GM20431 (cell line): ENCODE results near the gene UPK3BL2.
"Not testable (repeated sequence)": the region's sequence is repeated elsewhere in the genome, so short reads cannot be mapped to it uniquely, and the experiment has no call there.

Experiments used
- in situ Hi-C: fragments of 300-500 bp; cut with MseI, MboI; formaldehyde crosslinking; loops from one replicate; pipeline ENCODE4 v1.15.0; 2020; ENCODE audit warnings: low sequenced_read_pairs; ENCODE audit not compliant: unreplicated experiment

The UPK3BL2 gene, protein sequence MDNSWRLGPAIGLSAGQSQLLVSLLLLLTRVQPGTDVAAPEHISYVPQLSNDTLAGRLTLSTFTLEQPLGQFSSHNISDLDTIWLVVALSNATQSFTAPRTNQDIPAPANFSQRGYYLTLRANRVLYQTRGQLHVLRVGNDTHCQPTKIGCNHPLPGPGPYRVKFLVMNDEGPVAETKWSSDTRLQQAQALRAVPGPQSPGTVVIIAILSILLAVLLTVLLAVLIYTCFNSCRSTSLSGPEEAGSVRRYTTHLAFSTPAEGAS

DNA sequence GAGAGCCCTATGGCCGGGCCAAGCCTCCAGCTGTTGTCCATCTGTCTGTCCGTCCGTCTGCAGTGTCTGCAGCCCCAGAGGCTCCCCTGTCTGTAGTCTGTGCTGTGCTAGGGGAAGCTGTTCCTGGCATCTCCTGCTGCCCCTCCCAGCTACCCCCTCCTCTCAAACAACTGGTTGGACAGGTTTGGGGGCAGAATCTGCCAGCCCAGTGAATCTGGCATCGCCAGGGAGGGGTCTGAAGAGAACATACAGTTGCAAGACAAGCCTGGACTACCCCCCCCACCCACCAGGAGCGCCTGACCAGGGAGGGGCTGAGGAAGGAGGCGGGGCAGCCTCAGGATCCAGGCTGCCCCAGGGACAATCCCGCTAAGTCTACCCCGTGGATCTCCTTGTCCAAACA is at the start of gene UPK3BL2:
Gene UPK3BL2 (minus strand): TSS at position 101 of the 400 bp plus-strand sequence. CDS start 60 bp downstream, at position 41.
- in situ Hi-C loops = not testable (repeated sequence)

DNA sequence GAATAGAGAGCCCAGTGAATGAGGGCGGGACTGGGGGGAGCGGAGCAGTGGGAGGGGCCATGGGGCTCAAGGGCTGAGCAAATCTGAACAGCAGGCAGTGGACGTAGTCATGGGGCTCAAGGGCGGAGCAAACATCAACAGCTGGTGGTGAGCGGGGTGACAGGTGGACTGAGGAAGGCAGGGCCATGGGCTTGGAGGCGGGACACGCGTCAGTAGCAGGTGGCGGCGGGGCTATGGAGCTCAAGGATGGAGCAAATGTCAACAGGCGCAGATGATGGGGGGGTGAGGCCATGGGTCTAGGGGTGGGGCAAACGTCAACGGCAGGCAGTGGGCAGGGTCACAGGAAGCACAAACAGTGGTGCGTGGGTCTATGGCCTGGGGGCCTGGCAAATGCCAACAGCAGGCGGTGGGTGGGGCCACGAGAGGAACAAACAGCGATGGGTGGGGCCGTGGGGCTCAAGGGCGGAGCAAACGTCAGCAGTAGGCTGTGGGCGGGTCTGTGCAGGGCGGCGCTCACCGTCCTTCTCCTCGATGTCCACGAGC is 49.1 kb upstream of the UPK3BL2 start:
- in situ Hi-C loops = not testable (repeated sequence)

DNA sequence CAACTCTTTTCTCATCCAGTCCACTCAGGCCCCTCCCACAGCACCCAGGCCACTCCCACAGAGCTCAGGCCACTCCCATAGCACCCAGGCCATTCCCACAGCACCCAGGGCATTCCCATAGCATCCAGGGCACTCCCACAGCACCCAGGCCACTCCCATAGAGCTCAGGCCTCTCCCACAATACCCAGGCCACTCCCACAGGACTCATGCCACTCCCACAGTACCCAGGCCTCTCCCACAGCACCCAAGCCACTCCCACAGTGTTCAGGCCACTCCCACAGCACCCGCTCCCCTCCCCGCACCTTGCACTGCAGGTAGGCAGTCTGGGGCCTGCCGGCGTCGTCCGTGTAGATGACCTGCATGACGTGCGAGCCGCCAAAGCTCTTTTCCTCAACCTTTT is 46.4 kb upstream of the UPK3BL2 start:
- in situ Hi-C loops = not testable (repeated sequence)

DNA sequence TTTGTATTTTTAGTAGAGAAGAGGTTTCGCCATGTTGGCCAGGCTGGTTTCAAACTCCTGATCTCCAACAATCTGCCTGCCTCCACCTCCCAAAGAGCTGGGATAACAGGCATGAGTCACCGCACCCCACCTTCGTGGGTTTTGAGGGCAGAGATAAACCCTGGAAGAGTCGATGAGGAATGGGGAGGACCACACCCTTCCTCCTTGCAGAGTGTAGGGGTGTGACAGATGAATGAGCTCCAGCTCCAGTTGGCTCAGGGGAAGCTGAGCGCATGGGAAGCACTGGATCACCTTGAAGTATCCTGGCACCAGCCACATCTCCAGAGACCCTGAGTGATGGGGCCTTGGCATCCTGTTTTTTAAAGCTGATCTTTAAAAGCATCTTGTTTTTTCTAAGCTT is 40.0 kb upstream of the UPK3BL2 start:
- in situ Hi-C loops = not testable (repeated sequence)

DNA sequence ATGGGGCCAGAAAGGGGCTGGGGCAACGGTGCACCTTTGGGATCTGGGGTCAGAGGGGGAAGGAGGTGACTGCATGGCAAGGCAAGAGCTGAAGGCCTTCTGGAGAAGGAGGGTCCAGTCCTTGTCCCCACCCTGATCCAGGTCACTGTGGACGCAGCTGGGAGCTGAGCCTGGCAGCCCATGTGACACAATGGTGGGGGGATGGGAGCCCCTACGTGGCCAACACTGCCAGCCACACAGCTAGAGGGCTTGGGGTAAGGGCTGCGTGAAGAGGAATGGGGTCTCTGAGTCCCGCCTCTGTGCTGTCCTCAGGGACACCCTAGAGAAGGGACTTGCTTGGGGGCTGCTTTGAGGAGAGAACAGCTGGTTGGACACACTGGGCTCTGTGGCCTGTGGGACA is 38.2 kb upstream of the UPK3BL2 start:
- in situ Hi-C loops = not testable (repeated sequence)

DNA sequence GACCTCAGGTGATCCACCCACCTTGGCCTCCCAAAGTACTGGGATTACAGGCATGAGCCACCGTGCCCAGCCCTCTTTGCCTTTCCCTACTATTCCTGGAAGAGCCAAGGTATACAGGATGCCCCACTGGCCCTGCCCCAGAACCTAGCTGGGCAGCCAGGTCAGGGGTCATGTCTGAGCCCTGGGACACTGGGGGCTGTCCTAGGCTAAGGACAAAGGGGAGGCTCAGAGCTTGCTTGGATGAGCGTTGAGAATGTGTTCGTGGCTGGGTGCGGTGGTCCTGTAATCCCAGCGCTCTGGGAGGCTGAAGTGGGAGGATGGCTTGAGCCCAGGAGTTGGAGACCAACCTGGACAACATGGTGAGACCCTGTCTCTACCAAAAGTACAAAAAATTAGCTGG is 35.0 kb upstream of the UPK3BL2 start:
- in situ Hi-C loops = not testable (repeated sequence)

DNA sequence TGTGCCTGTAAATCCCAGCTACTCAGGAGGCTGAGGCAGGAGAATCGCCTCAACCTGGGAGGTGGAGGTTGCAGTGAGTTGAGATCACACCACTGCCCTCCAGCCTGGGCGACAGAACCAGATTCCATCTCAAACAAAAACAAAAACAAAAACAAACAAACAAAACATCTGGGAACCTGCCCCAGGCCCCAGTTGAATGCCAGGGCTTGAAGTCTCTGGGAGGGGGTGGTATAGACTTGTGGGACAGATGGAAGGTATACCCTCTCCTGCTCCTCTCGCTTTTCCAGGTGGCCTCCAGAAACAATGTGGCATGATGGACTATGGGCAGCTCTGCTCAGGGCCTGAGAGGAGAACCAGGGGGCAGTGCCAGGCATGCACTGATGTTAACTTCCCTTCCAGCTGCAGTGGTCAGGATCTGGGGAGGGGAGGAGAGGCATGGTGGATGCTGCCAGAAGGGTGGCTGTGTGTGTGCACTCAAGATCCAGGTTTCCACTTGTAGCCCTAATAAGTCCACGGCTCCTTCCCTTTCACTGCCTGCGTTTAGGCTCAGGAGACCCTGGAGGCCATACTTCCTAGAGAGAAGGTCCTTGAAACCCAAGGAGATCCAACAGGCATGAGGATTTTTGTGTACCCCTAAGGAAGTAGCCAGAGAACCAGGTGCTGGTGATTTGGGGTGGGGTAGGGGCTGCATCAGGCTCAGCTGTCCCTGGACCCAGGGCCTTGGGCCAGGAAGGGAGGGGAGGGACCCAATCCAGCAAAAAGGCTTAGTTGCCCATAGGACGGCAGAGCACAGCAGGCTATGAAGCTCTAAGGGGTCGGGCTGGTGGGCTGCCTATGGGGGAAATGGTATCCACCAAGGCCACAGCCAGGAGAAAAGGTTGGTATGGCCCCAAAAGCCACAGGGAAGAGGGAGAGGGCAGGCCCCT is 34.1 kb upstream of the UPK3BL2 start:
- in situ Hi-C loops = not testable (repeated sequence)

DNA sequence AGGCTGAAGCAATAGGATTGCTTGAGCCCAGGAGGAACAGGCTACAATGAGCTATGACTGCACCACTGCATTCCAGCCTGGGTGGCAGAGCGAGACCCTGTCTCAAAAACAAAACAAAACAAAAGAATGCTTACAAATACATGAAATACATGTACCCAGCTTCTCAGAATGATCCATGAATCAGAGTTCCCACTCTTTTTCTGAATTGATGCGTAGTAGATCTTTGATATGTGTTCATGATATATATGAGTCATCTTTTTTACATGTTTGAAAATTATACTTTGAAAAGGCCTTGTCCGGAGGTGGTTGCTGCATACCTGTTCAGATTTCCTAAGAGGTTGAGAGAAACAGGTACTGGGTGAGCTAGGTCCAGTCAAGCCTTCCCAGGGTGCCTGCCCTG is 32.9 kb upstream of the UPK3BL2 start:
- in situ Hi-C loops = not testable (repeated sequence)

DNA sequence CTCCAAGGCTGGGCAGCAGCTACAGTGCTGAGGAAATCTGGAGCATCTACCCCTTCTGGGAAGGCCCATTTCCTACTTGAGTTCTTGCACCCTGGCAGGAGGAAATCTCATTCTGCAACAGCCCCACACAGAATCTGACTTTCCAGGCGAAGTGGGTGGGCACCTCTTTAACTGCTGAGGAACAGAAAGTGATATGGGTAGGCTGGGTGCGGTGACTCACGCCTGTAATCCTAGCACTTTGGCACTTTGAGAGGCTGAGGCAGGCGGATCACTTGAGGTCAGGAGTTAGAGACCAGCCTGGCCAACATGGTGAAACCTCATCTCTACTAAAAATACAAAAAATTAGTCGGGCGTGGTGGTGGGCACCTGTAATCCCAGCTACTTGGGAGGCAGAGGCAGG is 31.1 kb upstream of the UPK3BL2 start:
- in situ Hi-C loops = not testable (repeated sequence)

DNA sequence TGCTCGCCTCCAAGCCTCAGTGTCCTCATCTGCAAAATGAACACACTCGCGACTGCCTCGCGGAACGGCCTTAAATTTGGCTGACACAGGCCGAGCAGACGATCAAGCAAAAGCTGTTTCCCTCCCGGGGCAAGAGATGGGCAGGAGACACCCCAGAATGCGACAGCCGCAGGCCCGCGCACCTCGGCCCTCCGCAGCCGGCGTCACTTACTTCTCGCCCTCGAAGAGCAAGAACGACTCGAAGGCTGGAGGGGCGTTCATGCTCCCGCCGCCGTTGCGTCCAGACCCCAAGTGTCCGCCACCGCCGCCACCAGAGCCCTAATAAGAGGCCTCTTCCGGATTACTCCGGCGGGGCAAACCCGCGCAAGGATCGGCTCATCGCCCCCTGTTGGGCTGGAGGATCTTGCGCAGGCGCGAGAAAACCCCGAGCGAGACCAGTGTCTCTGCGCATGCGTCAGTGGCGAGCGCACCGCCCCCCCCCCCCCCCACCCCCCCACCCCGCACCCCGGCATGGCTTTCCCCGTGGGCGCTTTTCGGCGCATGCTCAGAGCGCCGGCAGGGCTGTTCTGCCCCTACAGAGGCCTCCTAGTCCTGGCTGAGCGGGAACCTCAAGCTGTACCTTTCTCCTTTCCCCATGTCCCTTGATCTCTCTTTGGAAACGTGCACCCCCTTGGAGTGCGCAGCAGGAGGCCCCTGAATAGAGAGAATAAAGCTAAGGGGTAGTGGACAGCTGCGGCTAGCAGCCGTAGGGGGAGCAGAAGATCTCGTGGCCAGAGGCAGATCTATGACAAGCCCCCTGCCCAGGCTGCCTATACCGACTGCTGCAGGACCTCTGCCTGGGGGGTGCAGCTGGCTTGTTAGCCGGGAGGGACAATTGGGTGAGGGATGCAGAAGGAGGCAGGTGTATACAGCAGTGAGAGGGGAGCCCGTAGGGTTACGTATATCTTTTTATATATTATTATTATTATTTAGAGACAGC is 29.1 kb upstream of the UPK3BL2 start, which contains the start of gene POLR2J3:
Gene POLR2J3 (minus strand): TSS at position 323 of the 979 bp plus-strand sequence. CDS start 62 bp downstream, at position 261.
- in situ Hi-C loops = not testable (repeated sequence)

DNA sequence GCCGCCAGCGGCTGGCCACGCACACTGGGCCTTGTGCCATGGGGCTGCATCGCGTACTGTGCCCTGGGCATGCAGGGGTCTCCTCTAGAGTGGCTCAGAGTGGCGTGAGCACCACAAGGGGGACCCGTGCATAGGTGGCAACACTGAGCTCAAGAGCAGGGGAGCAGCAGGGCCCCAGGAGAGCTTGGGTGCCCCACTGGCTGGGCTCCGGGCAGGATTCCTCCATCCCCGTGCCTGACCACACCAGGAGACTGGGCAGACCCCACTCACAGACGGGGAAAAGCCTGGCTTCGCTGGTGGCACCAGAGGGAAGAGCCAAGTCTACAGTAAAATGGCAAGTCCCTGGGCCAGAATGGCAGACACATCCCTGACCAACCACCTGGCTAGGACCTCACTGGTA is 25.1 kb upstream of the UPK3BL2 start:
- in situ Hi-C loops = not testable (repeated sequence)

DNA sequence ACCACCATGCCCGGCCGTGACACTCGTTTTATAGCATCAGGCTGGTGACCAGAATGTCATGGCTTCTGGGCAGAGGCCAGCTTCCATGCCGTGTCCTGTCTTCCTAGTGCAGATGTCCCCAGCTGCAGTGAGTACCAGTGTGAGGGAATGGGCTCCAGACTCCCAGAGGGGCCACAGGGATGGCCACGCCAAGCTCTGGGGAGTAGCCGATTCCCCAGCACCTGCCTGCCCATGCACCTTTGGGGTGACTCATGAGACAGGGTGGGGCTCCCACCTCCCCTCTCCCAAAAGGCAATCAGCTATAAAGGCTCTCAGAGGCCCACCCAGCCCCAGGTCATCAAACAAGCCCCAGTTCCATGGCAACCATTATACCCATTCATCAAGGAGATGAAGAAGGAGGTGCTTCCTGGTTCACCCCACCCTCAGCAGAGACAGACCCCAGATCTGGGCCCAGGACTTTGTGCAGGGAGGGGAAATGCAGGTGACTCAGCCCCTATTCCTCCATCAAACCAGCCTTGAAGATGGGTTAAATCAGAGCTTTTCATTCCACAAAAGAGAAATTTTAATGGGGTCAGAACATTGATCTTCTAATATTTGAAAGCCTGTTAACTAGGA is 7.4 kb upstream of the UPK3BL2 start, which contains the start of gene SPDYE2:
Gene SPDYE2 (plus strand): TSS at position 419 of the 615 bp plus-strand sequence. CDS start 2,030 bp downstream, outside the sequence.
- in situ Hi-C loops = not testable (repeated sequence)

DNA sequence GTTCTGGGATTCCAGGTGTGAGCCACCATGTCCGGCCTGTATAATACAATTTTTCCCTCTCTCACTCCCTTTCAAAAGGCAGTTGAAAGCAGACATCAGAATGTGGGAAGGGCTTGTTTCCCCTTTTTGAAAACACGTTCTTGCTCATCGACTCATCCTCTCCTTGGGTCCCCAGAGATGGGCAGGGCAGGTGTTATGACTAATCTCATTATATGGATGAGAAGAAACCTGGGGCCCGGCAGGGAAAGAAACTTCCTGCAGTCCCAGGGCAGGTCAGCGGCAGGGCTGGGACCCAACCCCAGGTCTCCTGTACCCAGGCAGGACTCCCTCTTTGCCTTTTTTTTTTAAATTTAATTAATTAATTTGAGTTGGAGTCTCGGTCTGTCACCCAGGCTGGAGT is 2.9 kb upstream of the UPK3BL2 start:
- in situ Hi-C loops = not testable (repeated sequence)

DNA sequence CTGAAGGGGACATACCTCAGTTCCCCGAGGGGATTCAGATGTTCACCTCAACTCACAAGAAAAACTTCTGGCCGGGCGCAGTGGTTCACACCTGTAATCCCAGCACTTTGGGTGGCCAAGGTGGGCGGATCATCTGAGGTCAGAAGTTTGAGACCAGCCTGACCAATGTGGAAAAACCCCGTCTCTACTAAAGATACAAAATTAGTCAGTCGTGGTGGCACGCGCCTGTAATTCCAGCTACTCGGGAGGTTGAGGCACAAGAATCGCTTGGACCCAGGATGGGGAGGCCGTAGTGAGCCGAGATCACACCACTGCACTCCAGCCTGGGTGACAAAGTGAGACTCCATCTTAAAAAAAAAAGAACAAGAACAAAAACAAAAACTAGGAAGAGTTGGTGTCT is 1.8 kb upstream of the UPK3BL2 start:
- in situ Hi-C loops = not testable (repeated sequence)

DNA sequence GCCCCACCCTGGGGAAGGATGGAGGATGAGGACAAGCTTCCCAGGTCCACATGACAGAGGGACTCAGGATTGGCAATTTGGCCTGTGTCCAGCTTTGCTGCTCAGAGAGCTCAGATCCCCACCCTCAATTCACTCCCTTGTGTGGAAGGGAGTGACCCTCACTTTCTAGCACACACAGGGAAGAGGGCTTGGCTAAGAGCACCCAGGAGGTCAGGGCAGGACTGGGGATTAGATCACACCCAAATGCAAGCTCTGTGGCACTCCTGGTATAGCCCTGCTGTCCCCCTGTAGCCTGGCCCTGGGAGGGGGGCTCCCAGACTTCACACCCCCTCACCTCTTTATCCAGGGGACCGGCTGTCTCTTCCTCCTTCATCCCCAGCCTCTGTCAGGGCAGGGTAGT is 876 bp upstream of the UPK3BL2 start:
- in situ Hi-C loops = not testable (repeated sequence)

DNA sequence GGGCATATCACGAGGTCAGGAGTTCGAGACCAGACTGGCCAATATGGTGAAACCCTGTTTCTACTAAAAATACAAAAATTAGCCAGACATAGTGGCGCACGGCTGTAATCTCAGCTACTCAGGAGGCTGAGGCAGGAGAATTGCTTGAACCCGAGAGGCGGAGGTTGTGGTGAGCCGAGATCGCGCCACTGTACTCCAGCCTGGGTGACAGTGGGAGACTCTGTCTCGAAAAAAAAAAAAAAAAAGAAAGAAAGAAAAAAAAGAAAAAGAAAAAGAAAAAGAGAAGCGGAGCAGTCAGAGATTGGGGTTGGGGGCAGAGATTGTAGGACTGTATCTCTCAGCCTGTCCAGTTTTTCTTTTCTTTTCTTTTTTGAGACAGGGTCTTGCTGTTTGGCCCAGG is 725 bp downstream of the UPK3BL2 start:
- in situ Hi-C loops = not testable (repeated sequence)

DNA sequence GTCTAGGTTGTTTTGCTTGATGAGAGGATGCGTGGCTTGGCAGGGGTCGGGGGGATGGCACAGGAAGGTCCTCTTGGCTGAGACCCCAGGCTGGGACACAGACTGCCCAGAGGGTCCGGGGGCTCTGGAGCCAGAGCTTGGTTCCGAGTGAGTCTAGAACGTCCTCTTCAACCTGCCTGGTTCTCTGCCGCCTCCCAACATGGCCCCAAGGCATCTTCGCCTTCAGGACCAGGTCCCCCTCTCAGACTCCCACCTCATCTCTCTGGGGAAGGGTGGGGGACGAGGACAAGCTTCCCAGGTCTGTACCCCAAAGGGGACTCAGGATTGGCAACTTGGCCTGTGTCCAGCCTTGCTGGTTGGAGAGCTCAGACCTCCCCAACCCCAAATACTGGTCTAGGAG is 1.4 kb downstream of the UPK3BL2 start:
- in situ Hi-C loops = not testable (repeated sequence)

DNA sequence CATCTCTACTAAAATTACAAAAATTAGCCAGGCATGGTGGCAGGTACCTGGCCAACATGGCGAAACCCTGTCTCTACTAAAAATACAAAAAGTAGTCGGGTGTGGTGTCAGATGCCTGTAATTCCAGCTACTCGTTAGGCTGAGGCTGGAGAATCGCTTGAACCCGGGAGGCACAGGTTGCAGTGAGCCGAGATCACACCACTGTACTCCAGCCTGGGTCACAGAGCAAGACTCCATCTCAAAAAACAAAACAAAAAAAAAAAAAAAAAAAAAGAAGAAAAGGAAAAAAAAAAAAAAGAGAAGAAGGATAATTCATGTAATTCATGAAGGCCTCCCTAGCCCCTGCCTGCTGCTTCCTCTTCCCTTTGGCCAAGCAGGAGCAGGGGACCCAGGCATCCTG is 2.9 kb downstream of the UPK3BL2 start:
- in situ Hi-C loops = not testable (repeated sequence)

DNA sequence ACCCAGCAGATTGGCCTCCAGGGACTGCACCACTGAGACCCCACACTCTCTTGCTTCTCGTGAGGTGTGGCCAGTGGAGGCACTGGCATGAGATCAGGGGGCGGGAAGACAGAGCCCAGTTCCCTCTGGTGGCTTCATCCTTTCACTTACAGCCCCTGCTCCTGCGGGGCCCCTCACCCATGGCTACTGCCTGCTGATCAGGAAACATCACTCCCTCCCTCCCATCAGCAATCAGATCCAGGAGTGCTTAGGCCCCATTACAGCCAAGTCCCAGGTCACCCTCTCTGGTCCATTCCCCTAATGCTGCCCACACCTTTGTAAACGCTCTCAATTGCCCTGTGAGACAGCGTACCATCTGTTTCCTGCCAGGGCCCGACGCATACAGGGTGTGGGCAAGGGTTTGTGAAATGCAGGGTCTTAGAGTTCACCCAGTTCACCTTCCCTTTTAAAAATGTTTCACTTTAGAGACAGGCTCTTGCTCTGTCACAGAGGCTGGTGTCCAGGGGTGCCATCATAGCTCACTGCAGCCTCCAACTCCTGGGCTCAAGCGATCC is 8.4 kb downstream of the UPK3BL2 start:
- in situ Hi-C loops = not testable (repeated sequence)
